ENCODE measurements around the gene NR1D1. TPM values are rescaled to one million over a fixed set of nuclear protein-coding genes. Genes with fewer than 3 reads are reported as not detected.
A peak's percentile ranks its signal among the peaks of the same experiment; 100 is the strongest.
"Not testable (repeated sequence)": the region's sequence is repeated elsewhere in the genome, so short reads cannot be mapped to it uniquely, and the experiment has no call there.

Gene NR1D1
- 1 to 10 TPM; 3.2 to 4.7 (median 3.7) TPM for polyA plus RNA-seq (ENCODE audit: insufficient read length in 3 of 3)
- long read RNA-seq, donor 1, result 0 reads
- long read RNA-seq, donor 2, partial matches to known transcripts, result 6 of 12 reads
- long read RNA-seq, donor 2, other reads (novel, unspliced or antisense), result 6 of 12 reads
- long read RNA-seq, donor 3, partial matches to known transcripts, result 56 of 163 reads
- long read RNA-seq, donor 3, other reads (novel, unspliced or antisense), result 106 of 163 reads
- long read RNA-seq, donor 4, result 0 reads
- long read RNA-seq, donor 5, result 0 reads
- long read RNA-seq, donor 6, result 0 reads
- long read RNA-seq, donor 7, result 0 reads
- long read RNA-seq, donor 8, result 0 reads
- long read RNA-seq, donor 9, result 0 reads
- long read RNA-seq, donor 10, result 0 reads
- long read RNA-seq, donor 11, result 0 reads
- long read RNA-seq, donor 12, partial matches to known transcripts, result 12 of 18 reads
- long read RNA-seq, donor 12, other reads (novel, unspliced or antisense), result 5 of 18 reads
- long read RNA-seq, donor 13, result 0 reads
- long read RNA-seq, donor 14, result 0 reads
- long read RNA-seq, donor 15, result 0 reads
- long read RNA-seq, donor 16, partial matches to known transcripts, result 20 of 21 reads
- long read RNA-seq, donor 16, other reads (novel, unspliced or antisense), result 0 of 21 reads

DNA sequence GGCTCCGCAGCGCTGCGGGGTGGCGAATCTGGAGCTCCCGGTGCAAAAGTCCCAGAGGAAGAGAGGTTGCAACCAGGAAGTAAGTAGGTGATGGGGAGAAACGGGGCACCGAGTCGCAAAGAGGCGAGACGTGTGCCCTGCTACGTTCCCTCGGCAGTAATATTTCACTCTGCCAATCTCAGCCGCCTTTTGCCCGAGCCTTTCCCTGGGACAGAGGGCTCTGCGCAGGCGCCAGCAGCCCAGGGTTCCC, at the start of gene NR1D1:
NR1D1 (minus strand) TSS at position 171 of the 250 bp plus-strand sequence. CDS start 495 bp downstream, outside the sequence.
- DNase-seq (ENCODE audit: extremely low read depth in 1 of 11, low read depth in 9 of 11, low spot score in 4 of 11), result no peak

DNA sequence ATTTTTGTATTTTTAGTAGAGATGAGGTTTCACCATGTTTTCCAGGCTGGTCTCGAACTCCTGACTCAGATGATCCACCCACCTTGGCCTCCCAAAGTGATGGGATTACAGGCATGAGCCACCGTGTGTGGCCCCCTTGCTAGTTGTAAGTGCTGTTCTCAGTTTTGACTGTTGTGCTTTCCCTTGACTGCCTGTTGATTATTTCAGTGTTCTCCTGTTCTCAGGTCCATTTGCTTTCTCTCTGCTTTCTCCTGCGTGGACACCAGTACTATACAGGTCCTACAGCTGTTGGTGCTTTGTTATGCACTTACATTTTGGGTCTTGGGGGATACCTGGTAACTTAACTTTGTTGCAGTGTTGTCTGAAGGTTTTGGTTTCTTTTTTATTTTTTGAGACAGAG, 48.1 kb upstream of the NR1D1 start:
- no peak for DNase-seq (ENCODE audit: extremely low read depth in 1 of 11, low read depth in 9 of 11, low spot score in 4 of 11)

- DNase-seq (ENCODE audit: extremely low read depth in 1 of 11, low read depth in 9 of 11, low spot score in 4 of 11), result no peak
These were observed 45.1 kb upstream of the NR1D1 start for GRCh38 chr17:40145476-40145875.

DNA sequence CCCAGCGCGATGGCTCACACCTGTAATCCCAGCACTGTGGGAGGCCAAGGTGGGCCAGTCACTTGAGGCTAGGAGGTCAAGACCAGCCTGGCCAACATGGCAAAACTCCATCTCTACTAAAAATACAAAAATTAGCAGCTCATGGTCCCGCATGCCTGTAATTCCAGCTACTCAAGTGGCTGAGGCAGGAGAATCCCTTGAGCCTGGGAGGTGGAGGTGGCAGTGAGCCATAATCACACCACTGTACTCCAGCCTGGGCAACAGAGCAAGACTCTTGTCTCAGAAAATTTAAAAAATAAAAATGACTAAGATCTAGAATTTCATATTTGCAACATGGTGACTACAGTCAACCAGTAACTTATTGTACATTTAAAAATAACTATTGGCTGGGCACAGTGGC, 42.8 kb upstream of the NR1D1 start:
- DNase-seq (ENCODE audit: extremely low read depth in 1 of 11, low read depth in 9 of 11, low spot score in 4 of 11), result not testable (repeated sequence)

DNA sequence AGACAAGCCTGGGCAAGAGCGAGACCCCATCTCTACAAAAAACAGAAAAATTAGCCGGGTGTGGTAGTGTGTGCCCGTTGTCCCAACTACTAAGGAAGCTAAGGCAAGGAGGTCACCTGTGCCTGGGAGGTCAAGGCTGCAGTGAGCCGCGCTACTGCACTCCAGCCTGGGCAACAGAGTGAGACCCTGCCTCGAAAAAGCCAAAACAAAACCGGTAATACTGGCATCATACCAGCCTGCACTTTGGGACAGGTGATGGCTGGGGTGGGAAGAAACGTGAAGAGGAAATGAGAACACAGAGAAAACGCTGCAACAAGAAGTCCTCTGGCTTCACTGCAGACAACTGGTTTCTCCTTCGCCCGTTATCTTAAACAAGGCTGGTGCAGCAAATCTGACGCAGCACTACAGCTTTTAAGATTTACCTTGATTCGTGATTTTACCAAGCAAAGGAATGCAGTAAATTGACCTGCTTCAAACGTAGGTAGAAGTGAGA, 39.2 kb upstream of the NR1D1 start:
- no peak for DNase-seq (ENCODE audit: extremely low read depth in 1 of 11, low read depth in 9 of 11, low spot score in 4 of 11)

DNA sequence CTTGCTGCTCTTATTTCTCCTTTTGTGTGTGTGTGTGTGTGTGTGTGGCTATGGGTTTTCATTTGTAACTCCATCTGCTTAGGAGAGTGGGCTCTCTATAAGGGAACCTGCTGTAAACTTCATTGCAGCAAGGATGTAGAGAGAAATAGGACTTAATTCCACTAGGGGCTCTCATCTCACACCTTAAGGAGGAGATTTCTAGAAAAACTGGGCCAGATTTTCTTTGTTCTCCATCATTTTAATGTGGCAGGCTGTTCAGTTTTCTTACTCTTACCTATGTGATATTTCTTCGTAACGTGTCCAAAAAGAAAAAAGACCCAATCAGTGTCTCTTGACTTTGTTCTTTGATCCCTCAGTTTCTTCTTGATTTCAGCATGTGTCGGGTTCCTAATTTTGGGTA, 35.4 kb upstream of the NR1D1 start:
- no peak for DNase-seq (ENCODE audit: extremely low read depth in 1 of 11, low read depth in 9 of 11, low spot score in 4 of 11)

- DNase-seq (ENCODE audit: extremely low read depth in 1 of 11, low read depth in 9 of 11, low spot score in 4 of 11), result no peak
These were observed 33.8 kb upstream of the NR1D1 start for GRCh38 chr17:40134184-40134583.

DNA sequence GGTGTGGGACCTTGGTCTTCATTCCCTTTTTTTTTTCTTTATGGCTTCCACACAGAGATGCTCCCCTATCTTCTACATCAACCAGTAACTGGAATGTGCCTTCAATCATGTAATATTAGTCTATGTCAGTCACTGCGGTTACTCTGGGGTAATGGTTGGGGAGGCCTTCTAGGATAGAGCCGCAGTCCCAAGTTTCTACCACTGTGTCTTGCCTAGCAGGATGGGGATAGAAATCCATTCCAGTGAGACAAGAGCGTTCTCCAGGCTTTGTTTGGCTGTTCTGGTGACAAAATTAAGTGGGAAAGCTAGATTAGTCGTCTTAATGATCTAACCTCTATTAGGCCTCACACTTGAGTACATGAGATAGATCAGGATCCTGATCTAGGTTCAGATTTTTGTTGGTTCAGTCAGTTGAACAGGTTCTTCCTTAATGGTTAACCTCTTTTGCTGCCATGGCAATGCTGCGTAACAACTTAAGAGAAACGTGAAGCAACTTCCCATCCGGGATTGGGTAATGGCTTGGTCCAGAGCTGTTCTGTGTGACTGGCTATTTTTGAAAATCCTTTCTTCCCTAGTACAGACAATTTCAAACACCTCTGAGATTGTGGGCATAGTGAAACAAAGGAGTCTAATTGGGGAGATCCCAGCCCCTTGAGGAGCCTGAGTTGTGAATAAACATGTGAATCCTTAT, 30.1 kb upstream of the NR1D1 start:
- no peak for DNase-seq (ENCODE audit: extremely low read depth in 1 of 11, low read depth in 9 of 11, low spot score in 4 of 11)

- DNase-seq (ENCODE audit: extremely low read depth in 1 of 11, low read depth in 9 of 11, low spot score in 4 of 11), result no peak
These were observed 29.1 kb upstream of the NR1D1 start for GRCh38 chr17:40129498-40129897.

GRCh38 chr17:40124279-40125141, 24.1 kb upstream of the NR1D1 start:
- DNase-seq (ENCODE audit: extremely low read depth in 1 of 11, low read depth in 9 of 11, low spot score in 4 of 11), result no peak

DNA sequence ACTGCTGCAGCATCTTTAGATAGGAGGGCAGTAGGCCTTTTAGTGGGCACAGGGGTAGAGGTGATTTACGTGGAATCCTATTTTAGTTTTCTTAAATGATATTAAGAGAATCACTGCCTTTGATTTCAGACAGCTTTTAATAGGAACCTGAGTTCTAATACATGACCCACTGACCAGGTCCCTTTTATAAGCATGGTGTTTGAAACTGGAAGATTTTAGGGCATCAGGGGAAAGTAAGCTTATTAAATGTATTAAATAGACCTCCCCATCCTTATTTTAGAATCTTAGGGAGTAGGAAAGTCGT, 23.4 kb upstream of the NR1D1 start:
- DNase-seq (ENCODE audit: extremely low read depth in 1 of 11, low read depth in 9 of 11, low spot score in 4 of 11), result no peak

DNA sequence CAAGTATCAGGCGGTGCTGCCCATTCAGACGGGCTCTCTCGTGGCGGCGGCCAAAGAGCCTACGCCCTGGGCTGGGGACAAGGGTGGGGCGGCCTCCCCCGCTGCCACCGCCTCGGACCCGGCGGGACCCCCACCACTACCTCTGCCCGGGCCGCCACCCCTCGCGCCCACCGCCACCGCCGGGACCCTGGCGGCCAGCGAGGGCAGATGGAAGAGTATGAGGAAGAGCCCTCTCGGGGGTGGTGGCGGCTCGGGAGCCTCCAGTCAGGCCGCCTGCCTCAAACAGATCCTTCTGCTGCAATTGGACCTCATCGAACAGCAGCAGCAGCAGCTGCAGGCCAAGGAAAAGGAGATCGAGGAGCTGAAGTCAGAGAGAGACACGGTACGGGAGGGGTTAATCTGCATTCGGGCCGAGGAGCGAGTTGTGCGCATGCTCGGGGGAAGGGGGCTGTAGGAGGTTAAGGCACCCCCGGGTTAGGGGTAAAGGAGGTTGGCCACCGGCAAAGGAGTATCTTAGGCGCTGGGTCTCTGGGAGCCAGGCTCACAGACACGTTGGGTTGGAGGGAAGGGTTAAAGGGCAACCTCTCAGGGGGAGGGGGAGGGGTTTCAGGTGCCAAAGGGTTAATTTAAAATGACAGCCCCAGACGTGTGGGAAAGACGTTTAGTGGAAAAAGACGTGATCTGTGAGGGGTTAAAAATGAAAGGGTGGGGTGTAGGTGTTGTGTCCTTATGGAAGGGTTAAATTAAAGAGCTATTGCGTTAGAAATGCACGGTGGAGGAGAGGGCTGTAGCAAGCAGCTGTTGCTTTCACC, 22.8 kb upstream of the NR1D1 start:
- DNase-seq (ENCODE audit: extremely low read depth in 1 of 11, low read depth in 9 of 11, low spot score in 4 of 11), result no peak

- DNase-seq (ENCODE audit: extremely low read depth in 1 of 11, low read depth in 9 of 11, low spot score in 4 of 11), result no peak
These were observed 22.0 kb upstream of the NR1D1 start for GRCh38 chr17:40122136-40122998.

DNA sequence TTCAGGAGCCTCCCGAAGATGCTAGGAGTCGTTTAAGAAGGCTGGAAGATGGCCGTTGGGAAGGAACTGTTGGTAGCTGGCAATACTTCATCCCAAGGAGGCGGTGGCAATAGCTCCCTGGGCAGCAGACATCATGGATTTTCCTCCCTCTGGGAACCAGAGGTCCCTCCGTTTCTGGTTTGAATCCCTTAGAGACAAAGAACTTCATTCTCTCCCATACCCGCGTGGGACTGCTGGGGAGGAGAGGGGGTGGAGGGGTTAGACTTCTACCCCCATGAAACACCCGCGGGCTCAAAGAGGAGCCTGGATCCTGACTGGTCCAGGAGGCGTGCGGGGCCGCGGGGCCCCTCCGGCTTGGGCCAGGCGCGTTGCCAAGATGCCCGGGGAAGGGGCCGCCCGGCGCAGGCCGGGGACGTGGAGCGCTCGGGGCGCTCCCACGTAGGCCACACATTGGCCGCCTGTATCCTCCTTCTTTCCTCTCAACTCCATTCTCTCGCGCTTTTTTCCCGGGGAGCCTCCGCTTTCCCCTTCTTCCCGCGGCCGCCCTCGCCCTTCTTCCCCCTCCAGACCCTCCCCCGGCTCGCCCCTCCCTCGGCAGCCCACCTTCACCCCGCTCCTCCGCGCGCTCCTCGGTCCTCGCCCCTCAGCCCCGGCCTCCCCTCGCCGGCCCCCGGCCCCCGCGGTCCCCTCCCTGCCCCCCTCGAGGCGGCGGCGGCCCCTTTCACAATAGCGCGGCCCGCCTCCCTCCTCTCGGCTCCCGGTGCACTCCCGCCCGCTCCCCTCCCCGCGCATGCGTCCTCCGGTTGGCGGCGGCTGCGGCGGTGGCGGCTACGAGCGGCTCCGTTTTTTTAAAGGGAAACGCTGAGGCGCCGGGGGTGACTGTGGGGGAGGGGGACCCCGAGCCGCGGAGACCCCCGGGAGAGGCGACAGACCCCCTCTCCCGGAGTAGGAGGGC, 21.1 kb upstream of the NR1D1 start, which contains the start of gene MSL1:
MSL1 (plus strand) TSS at position 791 of the 955 bp plus-strand sequence. CDS start 642 bp downstream, outside the sequence.
- DNase-seq (ENCODE audit: extremely low read depth in 1 of 11, low read depth in 9 of 11, low spot score in 4 of 11), result peak in 4 of 11 donors; percentile 79 to 84 (median 82)

- DNase-seq (ENCODE audit: extremely low read depth in 1 of 11, low read depth in 9 of 11, low spot score in 4 of 11), result no peak
These were observed 14.7 kb upstream of the NR1D1 start for GRCh38 chr17:40115101-40115436.

DNA sequence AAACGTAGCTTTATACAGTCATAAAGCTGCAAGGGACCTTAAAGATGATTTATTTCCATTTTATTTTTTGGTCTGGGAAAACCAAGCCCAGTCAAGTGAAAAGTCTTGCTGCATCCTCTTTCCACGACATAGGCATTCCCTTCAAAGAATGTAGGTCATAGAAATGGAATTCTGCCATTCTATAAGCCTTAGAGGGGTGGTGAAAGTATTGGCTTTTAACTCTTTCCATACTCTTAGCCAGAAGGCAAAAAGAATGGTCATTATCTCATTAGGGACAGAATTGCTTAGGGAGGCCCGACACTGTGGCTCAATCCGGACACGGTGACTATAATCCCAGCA, 13.5 kb upstream of the NR1D1 start:
- DNase-seq (ENCODE audit: extremely low read depth in 1 of 11, low read depth in 9 of 11, low spot score in 4 of 11), result no peak
